SKM-1 (cell line): ENCODE data around the gene CSNK1D.

Experiments used
- DNase-seq: peaks from one replicate; lab custom pipeline; 2025; ENCODE audit not compliant: unreplicated experiment; lab: John Stamatoyannopoulos, UW

The CSNK1D gene

DNA sequence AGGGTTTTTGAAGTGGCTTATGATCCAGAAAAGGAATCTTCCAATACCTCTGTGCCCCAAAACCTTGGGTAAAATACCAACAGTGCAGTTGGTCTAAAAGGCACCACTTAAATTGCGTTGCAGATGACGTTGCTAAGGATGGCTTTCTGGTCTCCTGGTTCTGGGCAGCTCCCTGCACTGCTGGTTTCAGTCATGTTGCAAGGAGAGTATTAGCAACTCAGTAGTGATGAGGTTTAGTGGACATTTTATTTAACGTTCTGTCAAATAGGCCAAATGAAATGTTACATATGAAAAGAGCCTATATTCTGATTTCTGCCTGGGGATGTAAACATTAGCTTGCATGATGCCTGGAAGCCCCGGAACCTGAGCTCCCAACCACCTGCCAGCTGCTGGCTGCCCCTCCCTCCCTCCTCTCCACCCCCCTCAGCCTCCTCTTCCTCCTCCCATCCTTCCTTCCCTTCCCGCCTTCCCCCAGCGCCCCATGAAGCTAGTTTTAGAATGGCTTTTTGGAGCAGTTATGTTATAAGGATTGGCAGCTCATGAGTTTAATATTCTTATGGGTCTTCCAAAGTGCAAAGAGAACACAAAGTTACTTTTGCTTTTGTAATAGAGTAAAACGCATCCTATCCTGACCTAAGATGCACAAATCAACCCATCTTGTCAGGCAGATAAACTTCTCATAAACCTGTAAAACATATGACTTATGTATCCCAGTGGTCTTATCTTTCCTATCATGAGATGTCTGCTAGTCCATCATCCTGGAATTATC is 23.2 kb upstream of the CSNK1D start:
- no peak for DNase-seq

DNA sequence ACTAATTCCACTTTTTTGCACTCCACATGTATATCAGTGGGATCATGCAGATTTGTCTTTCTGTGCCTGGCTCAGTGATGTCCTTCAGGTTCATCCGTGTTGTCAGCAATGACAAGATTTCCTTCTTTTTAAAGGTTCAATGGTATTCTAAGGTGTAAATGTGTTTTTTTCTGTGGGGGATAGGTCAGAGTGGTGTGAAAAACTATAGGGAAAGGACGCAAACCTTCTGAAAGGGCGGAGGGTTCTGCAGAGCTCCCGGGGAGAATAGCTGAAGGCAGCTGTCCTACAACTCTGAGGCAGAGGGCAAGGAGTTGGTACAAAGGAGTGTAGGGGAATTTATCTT is 21.9 kb upstream of the CSNK1D start:
- no peak for DNase-seq

DNA sequence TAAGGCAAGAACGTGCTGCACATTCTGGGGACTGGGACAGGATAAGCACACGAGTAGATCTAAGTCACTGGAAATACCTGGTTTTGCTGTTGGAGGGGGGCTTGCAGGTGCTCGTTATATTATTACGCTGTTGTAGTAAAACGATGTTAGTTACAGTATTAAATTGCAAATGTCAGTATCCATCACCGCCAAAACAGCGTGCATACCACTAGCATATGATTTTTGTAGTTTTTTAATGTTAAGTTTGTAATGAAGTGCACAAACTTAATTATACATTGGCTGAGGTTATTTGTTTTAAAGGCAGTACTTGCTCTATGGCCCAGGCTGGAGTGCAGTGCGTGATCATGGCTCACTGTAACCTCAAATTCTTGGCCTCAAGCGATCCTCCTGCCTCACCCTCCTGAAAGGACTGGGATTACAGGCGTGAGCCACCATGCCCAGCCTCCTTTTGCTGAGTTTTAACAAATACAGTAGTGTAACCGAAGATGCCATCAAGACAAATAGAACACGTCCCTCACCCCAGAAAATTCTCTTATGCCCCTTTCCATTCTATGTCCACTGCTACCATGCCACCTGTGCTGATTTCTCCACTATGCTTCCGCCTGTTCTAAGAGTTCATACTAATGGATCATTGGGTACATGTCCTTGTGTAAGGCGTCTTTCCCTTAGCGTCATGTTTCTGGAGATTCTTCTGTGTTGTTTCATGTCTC is 20.7 kb upstream of the CSNK1D start:
- no peak for DNase-seq

DNA sequence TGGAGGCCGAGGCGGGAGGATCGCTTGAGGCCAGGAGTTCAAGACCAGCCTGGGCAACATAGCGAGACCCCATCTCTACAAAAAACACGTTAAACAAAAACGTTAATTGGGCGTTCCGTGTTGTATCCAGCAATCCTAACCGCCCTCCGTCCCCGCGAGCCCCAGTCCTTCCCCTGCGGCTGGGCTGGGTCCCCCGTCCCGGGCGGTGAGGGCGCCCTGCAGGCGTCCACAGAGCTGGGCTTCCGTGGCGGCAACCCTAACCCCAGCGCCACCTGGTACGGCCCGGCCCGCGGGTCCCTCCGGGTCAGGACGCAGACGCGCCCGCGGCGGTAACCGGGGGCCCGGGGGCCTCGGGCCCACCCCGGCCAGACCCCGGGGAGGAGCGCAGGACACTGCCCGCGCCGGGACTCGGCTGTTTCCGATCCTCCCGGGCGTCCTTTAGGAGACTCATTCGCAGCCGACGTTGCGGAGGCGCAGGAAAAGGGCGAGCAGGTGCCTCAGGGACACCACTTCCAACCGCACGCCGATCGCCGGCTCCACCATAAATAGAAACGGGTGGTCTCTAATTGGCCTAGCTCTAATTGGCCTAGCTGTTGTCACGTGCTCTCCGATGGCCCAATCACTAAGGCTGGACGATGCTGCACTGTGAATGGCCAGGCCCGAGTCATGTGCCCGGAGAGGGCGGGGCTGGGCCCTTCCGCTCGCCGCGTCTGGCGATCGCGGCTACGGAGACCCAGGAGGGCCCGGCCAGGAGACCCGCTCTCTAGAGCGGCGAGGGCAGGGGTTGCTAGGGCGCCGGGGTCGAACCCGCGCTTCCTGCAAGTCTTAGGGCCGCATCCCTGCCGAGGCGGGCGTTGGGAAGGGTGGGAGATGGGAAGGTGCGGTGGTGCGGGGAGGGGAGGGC is 19.0 kb upstream of the CSNK1D start:
- peak; percentile 97 for DNase-seq

- DNase-seq = peak; percentile 24
Measured at GRCh38 chr17:82291582-82292250, 18.2 kb upstream of the CSNK1D start.

DNA sequence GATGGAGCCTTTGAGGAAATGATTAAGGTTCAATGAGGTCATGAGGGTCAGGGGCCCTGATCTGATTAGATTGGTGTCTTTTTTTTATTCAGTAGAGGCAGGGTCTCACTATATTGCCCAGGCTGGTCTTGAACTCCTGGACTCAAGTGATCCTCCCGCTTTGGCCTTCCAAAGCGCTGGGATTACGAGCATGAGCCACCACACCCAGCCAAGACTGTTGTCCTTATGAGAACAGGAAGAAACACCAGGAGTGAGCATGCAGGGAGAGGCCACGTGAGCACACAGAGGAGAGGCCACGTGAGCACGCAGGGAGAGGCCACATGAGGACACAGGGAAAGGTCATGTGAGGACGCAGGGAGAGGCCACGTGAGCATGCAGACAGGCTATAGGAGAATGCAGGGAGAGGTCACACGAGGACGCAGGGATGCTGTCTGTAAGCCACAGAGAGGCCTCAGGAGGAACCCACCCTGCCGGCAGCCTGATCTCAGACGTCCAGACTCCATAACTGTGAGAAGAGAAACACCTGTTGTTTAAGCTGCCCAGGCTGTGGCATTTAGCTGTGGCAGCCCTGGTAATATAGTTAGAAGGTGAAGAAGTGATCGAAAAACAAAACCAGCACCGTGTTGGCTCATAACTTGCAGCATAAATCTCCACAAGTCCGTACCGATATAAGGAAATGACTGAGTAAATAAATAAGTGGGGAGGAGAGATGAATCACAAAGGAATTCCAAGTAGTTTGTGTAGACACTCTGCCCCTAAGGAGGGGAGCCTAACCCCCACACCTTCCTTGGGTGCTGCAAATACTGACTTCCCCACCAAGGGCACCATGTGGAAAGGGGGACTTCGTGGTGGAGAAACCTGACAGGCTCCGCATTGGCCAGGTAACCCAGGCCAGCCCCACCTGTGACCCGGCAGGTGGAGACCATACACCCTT is 14.6 kb upstream of the CSNK1D start:
- DNase-seq = peak; percentile 94

- no peak for DNase-seq
Measured at GRCh38 chr17:82287013-82287867, 13.7 kb upstream of the CSNK1D start.

- no peak for DNase-seq
Measured at GRCh38 chr17:82285141-82285540, 11.6 kb upstream of the CSNK1D start.

GRCh38 chr17:82283208-82283749 is 9.8 kb upstream of the CSNK1D start:
- DNase-seq = no peak

DNA sequence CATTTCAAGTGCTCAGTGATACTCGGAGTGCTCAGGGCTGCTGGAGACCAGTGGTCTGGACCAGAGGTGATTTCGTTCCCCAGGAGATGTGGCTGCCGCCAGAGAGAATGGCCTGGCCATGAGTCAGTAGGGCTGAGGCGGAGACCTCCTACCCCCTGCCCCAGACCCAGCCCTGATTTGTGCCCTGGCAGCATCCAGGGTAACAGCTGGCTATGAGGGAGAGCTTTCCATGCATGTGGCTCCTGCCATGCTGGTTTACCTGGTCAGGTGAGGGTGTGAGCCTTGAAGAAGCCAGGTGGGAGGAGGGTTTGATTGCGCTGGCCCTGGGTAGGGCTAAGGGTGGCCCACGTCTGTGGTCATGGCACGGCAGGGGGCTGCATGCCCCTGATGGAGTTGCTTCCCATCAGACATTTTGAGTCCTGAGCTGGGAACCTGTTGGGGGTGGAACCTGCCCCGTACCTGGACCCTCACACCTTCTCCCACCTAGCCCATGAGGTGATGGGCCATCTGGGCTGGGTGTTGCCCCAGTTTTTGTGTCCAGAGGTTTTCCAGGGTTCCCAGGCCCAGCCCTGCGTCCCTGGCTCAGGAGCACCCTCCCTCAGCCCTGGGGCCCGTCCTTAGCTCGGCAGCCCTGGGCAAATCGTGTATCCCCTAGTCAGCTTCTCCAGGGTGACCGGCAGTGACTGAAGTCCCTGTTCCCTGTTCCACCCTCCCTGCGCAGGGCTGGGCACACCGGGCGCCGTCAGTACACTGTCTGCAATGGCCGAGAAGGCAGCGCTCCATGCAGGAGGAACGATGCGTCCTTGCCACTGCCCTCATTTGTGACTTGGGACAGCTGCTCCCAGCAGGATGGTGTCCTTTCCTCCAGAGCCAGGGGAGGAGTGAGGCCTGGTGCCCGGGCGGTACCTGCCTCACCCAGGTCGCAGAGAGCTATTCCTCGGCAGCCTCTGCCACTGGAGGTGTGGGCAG is 9.0 kb upstream of the CSNK1D start:
- DNase-seq = no peak

DNA sequence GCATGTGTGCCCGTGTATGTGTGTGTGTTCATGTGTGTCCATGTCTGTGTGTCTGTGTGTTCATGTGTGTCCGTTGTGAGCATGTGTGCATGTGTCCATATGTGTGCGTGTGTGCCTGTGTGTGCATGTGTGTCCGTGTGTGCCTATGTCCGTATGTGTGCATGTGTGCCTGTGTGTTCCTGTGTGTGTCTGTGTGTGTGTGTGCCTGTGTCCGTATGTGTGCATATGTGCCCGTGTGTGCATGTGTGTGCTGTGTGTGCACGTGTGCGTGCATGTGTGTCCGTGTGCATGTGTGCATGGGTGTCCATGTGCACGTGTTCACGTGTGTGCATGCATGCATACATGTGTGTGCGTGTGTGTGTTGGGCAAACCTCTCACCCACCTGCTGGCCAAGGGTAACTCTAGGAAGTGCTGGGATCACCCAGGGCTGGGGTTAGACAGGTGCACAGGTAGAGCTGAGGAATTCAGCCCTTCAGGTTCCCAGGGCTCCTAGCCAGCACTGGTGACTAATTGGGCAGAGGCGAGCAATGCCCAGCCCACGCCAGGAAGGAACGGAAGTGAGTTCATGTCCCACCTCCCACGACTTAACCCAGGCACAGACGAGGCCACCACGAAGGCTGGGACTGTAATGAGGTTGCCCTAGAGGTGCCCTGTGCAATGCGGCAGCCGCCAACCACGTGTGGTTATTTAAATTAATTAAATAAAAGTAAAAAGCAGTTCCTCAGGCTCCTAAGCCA is 8.2 kb upstream of the CSNK1D start:
- DNase-seq = no peak

GRCh38 chr17:82281076-82281475 is 7.6 kb upstream of the CSNK1D start:
- no peak for DNase-seq

- no peak for DNase-seq
Measured at GRCh38 chr17:82280537-82280936, 7.0 kb upstream of the CSNK1D start.

- peak; percentile 58 for DNase-seq
Measured at GRCh38 chr17:82278786-82279391, 5.4 kb upstream of the CSNK1D start.

GRCh38 chr17:82278308-82278707 is 4.8 kb upstream of the CSNK1D start:
- DNase-seq = no peak

- DNase-seq = no peak
Measured at GRCh38 chr17:82277851-82278250, 4.4 kb upstream of the CSNK1D start.

- no peak for DNase-seq
Measured at GRCh38 chr17:82276938-82277337, 3.4 kb upstream of the CSNK1D start.
